ENCODE data around the gene FAM131A. TPM values are rescaled to one million over a fixed set of nuclear protein-coding genes. Genes with fewer than 3 reads are reported as not detected.

FAM131A gene
- total RNA-seq, 1 donor from 2014 or later, result 17.4 TPM

DNA sequence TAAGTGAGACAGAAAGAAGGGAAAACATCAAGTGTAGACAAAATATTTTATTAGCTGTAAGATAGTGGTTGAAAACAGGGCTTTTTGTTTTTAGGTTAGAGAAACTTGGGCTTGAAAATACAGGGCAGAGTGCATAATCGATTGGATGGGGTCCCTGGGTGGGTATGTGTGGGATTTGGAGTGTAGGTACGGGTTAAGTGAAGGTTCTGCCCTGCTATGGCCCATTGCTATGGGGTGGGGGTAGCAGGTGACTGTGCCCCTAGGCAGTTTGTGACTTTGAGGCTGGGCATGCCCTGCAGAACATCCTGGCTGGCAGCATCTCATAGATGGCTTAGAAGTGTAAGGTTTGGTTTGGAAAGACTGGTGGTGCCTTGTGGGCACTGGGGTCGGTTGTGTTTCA, 3.7 kb upstream of the FAM131A start:
- H3K4me3 Mint-ChIP-seq, result no peak overlapping the region
- H3K36me3 Mint-ChIP-seq, result peaks cover 34% of the 10 kb centered on the region
- DNase-seq (ENCODE audit: low spot score in 2 of 2, unreplicated experiment in 2 of 2), result no peak
- peak overlapping the region; percentile 96 for H3K27ac Mint-ChIP-seq
- peaks cover 20% of the 10 kb centered on the region for H3K4me1 Mint-ChIP-seq
- no peak for TF ChIP-seq CTCF (IDR thresholded peaks at IDR 0.05; ENCODE audit: unreplicated experiment)
- no peaks in the 10 kb centered on the region for H3K27me3 Mint-ChIP-seq (ENCODE audit: low read depth)
- H3K9me3 Mint-ChIP-seq, result no peaks in the 10 kb centered on the region

DNA sequence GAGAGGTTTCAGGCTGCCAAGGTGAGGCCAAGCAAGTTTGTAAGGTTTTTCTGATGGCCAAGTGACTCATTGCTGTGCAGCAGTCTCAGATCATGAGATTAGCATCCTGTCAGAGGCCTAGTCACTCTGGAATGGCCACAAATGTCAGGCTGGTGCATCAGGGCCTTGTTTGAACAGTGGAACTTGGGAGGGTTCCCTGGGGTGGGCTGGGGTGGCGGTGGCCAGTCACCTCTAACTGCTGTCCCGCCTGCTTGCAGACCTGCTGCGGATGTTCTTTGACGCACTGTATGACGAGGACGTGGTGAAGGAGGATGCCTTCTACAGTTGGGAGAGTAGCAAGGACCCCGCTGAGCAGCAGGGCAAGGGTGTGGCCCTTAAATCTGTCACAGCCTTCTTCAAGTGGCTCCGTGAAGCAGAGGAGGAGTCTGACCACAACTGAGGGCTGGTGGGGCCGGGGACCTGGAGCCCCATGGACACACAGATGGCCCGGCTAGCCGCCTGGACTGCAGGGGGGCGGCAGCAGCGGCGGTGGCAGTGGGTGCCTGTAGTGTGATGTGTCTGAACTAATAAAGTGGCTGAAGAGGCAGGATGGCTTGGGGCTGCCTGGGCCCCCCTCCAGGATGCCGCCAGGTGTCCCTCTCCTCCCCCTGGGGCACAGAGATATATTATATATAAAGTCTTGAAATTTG, 2.8 kb upstream of the FAM131A start:
- Mint-ChIP-seq H3K4me1 (peaks cover 25% of the 10 kb centered on the region), H3K36me3 (peaks cover 27% of the 10 kb centered on the region), H3K9me3 (no peaks in the 10 kb centered on the region), H3K4me3 (peak overlapping the region; percentile 35), H3K27me3 (ENCODE audit: low read depth) (no peaks in the 10 kb centered on the region), H3K27ac (peak overlapping the region; percentile 96)
- DNase-seq (ENCODE audit: low spot score in 2 of 2, unreplicated experiment in 2 of 2), result no peak
- TF ChIP-seq CTCF (IDR thresholded peaks at IDR 0.05; ENCODE audit: unreplicated experiment), result no peak

GRCh38 chr3:184335291-184335660, 2.1 kb upstream of the FAM131A start:
- no peak for TF ChIP-seq CTCF (IDR thresholded peaks at IDR 0.05; ENCODE audit: unreplicated experiment)
- DNase-seq (ENCODE audit: low spot score in 2 of 2, unreplicated experiment in 2 of 2), result no peak
- H3K4me3 Mint-ChIP-seq, result peak overlapping the region; percentile 83
- H3K27me3 Mint-ChIP-seq (ENCODE audit: low read depth), result no peaks in the 10 kb centered on the region
- no peaks in the 10 kb centered on the region for H3K9me3 Mint-ChIP-seq
- H3K27ac Mint-ChIP-seq, result peak overlapping the region; percentile 96
- H3K4me1 Mint-ChIP-seq, result peaks cover 25% of the 10 kb centered on the region
- peaks cover 23% of the 10 kb centered on the region for H3K36me3 Mint-ChIP-seq

DNA sequence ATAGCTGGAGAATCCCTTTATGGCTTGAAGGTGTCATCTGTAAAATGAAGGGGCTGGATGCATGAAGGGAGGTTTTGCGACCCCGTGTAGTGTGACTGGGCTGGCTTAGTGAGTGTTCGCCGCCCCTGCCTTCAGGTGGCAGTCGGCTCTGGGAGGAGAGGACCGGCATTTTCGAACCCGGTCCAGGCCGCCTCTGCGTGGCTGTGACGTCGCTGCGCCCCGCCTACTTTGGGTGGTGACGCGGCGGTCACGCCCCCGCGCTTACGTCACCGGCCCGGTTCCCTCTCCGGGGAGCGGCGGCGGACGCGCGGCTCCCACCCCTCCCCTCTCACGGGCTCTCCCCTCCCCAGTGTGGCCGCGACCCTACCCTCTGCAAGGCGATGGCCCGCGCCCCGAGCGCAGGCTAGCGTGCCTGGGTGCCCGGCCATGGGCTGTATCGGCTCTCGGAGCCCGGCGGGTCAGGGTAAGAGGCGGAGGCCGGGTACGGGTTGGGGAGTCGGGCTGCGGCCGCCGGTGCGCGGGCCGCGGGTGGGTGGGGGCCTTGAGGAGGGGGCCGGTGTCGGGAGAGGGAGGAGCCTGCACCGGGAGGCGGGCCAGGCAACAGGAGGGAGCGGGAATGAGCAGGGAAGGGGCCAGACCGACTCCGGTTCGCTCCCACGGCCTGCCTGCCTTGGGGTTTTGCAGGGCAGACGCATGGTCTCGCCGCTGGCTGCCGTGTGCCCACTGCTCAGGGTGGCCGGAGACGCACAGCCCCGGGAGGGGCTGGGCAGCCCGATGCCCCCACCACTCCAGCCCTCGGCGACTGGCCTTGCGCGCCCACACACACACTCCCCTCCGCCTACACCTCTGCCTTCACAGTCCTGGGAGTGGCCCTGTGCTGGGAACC, 1.5 kb upstream of the FAM131A start:
- peak; percentile 82 to 95 for DNase-seq (ENCODE audit: low spot score in 2 of 2, unreplicated experiment in 2 of 2)
- Mint-ChIP-seq H3K36me3 (peaks cover 20% of the 10 kb centered on the region), H3K4me1 (peaks cover 25% of the 10 kb centered on the region), H3K9me3 (no peaks in the 10 kb centered on the region), H3K27ac (peak overlapping the region; percentile 96), H3K27me3 (ENCODE audit: low read depth) (no peaks in the 10 kb centered on the region), H3K4me3 (peak overlapping the region; percentile 83)
- no peak for TF ChIP-seq CTCF (IDR thresholded peaks at IDR 0.05; ENCODE audit: unreplicated experiment)

DNA sequence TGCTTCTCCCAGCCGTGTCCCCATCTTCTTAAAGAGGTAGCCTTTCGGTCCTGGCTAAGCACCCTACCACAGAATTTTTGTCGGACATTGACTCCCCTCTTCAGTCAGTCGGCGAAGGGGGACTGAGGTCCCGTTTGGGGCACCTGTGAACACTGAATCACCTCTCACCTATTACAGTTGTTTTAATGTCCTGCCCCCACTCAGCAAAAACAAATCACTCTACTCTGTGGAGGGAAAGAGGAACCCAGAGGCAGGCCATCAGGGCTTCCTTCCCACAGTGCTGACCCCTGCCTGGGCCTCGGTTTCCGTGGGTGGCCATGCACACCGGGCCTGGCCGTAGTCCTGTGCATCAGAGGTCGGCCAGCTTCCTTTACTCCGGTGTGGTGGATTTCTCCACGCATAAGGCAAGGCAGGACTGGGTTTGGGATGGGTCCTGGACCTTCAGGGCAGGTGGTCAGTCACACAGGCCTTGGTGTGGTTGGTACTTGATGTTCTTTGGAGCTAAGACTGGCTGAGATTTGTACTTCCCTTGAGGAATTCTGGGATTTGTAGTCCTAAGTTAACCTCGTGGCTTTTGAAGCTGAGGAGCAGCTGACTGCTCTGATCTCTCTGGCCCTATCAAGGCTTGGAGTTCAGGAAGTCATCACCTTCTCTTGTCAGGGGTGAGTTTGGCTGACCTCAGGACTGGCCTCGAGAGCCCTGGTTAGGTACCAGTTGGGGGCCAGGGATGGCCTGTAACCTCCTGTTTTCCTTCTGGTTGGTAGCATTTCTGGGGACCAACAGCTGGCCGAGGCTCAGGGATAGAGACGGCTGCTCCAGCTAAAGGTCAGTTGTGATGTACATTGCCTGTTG, 627 bp upstream of the FAM131A start:
- peaks cover 25% of the 10 kb centered on the region for H3K4me1 Mint-ChIP-seq
- no peak for DNase-seq (ENCODE audit: low spot score in 2 of 2, unreplicated experiment in 2 of 2)
- TF ChIP-seq CTCF (IDR thresholded peaks at IDR 0.05; ENCODE audit: unreplicated experiment), result no peak
- no peaks in the 10 kb centered on the region for H3K27me3 Mint-ChIP-seq (ENCODE audit: low read depth)
- peaks cover 12% of the 10 kb centered on the region for H3K36me3 Mint-ChIP-seq
- H3K27ac Mint-ChIP-seq, result peak overlapping the region; percentile 96
- no peaks in the 10 kb centered on the region for H3K9me3 Mint-ChIP-seq
- peak overlapping the region; percentile 83 for H3K4me3 Mint-ChIP-seq

Measured in mesothelial cell of epicardium (in vitro differentiated cells).